GM12878 (cell line): ENCODE measurements around the gene BARD1.

Experiments used
- BRCA1 ChIP-seq: IDR thresholded peaks from 2 replicates; pipeline ENCODE4 v1.6.1; 2011; ENCODE audit warnings: low read depth, low read length, improper control_type of control experiment
- RAD21 ChIP-seq: IDR thresholded peaks from 2 replicates; pipeline ENCODE4 v1.6.1; 2011; ENCODE audit warnings: mild to moderate bottlenecking, low read depth, low read length, moderate library complexity; ENCODE audit not compliant: insufficient read depth
- RCOR1 ChIP-seq: conservative IDR thresholded peaks from 2 replicates; pipeline ENCODE4 v1.6.1; 2012; ENCODE audit warnings: low read depth, low read length, improper control_type of control experiment
- TF ChIP-seq, protein P1 (sequence below), 3 experiments: IDR thresholded peaks in 2 of 3; conservative IDR thresholded peaks in 1 of 3; 2 replicates each; pipeline ENCODE4 v1.5.1; 2011; ENCODE audit warnings: low read depth in 3 of 3, low read length in 3 of 3, mild to moderate bottlenecking in 3 of 3, control low read depth in 2 of 3, moderate library complexity in 2 of 3, inconsistent platforms in 1 of 3, mixed read lengths in 1 of 3; ENCODE audit not compliant: control insufficient read depth in 2 of 3, insufficient read depth in 1 of 3; ENCODE audit errors: extremely low read depth in 1 of 3

GRCh38 chr2:214676421-214677089 lies 132.9 kb downstream of the BARD1 start:
- no peak for TF ChIP-seq BRCA1
- TF ChIP-seq, protein P1, sequence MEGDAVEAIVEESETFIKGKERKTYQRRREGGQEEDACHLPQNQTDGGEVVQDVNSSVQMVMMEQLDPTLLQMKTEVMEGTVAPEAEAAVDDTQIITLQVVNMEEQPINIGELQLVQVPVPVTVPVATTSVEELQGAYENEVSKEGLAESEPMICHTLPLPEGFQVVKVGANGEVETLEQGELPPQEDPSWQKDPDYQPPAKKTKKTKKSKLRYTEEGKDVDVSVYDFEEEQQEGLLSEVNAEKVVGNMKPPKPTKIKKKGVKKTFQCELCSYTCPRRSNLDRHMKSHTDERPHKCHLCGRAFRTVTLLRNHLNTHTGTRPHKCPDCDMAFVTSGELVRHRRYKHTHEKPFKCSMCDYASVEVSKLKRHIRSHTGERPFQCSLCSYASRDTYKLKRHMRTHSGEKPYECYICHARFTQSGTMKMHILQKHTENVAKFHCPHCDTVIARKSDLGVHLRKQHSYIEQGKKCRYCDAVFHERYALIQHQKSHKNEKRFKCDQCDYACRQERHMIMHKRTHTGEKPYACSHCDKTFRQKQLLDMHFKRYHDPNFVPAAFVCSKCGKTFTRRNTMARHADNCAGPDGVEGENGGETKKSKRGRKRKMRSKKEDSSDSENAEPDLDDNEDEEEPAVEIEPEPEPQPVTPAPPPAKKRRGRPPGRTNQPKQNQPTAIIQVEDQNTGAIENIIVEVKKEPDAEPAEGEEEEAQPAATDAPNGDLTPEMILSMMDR (IDR thresholded peaks at IDR 0.05 in 2 of 3, conservative IDR thresholded peaks at IDR 0.05 in 1 of 3; ENCODE audit: control insufficient read depth in 2 of 3, extremely low read depth in 1 of 3, insufficient read depth in 1 of 3, low read depth in 3 of 3, low read length in 3 of 3) = no peak
- no peak for TF ChIP-seq RCOR1
- no peak for TF ChIP-seq RAD21
